Heart left ventricle (tissue), 13 donors: ENCODE data around the gene IFITM5.

Experiments
- CTCF ChIP-seq, 12 donors: fragments of 200-600 bp; sonication (generic) in 4 of 12; IDR thresholded peaks; one replicate each; pipeline versions ENCODE4 v1.5.0 to v1.8.0; 2018 to 2022; ENCODE audit warnings: antibody characterized with exemption in 12 of 12, mild to moderate bottlenecking in 5 of 12
- POLR2A ChIP-seq, 2 donors: fragments of 450-650 bp; IDR thresholded peaks; one replicate each; pipeline ENCODE4 v1.6.1; 2017; ENCODE audit warnings: antibody characterized with exemption in 2 of 2, mild to moderate bottlenecking in 2 of 2, moderate library complexity in 2 of 2
- donor health status: ischemic (EF 13 %, LVEDD 7.1; RV severe dilation, severe dysfunction).
- donor health status: DM: no; HTN: yes; CAD: no.
- donor health status: DM: no; HTN: no; CAD: no.
- donor health status: ischemic (EF 25% LVEDD 6.9; RV normal size, moderate dysfunction).
- donor health status: ischemic (EF 25% LVEDD 5.7; RV mildly dilated, moderate dysfunction).
- donor health status: ischemic (EF 35%, LVEDD 5.7; RV mildly dilated, moderate dysfunction).
- donor health status: nonischemic (EF 11% LVEDD 7.7; RV severe dilation, severe dysfunction).
- donor health status: DM: yes; HTN: yes; CAD: no.
- donor health status: PGD.
- donor health status: ischemic (EF 29% LVEDD 5.4; RV normal size, mild dysfunction).
- donor health status: nonischemic (EF 23%, LVEDD 6.1; RV moderate dilation, normal function).

- peak in 2 of 12 donors; percentile 14 to 19 for TF ChIP-seq CTCF (IDR thresholded peaks at IDR 0.05)
- TF ChIP-seq POLR2A (IDR thresholded peaks at IDR 0.05): no peak
These were observed 817 bp upstream of the IFITM5 start for GRCh38 chr11:299951-300735.
